ENCODE results near the gene LRRC15. TPM values are rescaled to one million over a fixed set of nuclear protein-coding genes. Genes with fewer than 3 reads are reported as not detected.
A peak's percentile ranks its signal among the peaks of the same experiment; 100 is the strongest.

LRRC15 gene
- total RNA-seq, 1 experiment from 2014 or later: 0.28 TPM

DNA sequence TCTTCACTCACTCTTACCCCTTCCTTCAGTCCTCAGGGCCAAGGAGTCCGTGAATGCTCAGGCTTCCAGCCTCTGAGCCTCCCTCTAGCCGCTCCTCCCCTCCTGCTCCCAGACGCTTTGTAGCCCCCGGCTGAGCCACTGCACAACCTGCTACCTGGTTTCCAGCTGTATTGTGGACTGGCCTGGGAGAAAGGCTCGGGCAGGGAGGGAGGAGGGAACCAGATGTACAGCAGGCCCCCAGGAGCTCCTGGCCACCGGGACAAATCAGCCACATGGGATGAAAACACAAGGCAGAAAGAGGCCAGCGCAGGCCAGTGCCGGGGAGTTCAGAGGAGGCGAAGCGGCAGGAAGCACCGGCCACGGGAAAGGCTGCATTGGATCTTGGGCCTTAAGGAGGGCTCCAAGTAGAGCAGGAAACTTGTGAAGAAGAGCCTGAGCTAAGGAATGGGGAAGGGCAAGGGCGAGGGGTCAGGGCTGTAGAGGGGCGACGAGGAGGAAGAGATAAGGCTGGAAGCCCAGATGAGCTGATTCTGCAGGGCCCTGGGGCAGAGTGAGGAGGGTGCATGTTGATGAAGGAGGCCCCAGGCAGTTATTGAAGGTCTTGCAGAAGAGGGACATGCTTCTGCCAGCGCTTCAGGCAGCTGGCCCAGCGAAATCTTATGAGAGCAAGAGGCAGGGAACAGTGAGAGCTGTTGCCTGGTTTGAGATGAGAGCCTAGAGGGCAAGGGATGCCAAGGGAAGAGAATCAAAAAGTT is 32.8 kb downstream of the LRRC15 start:
- ATAC-seq (no peak), DNase-seq (ENCODE audit: low read depth, low spot score) (no peak)
- no peak for TF ChIP-seq POLR2AphosphoS5 (IDR thresholded peaks at IDR 0.05; ENCODE audit: low read depth, low read length)
- no peak for TF ChIP-seq SIN3A (IDR thresholded peaks at IDR 0.05; ENCODE audit: borderline replicate concordance, insufficient read depth, low read depth, low read length)
- H3K27me3 ChIP-seq (ENCODE audit: control insufficient read depth, insufficient read depth, low read length): no peaks in the 10 kb centered on the region
- ChIA-PET CTCF (no interaction called here), POLR2A (interaction anchor here (0.7 kb wide), 1 partner anchor 53 kb away, joined by 3 read pairs; no protein-coding TSS in a partner anchor)
- no TSS peak for BruUV-seq (replicated peaks)
- in situ Hi-C loops (cut with HindIII; ENCODE audit: low pct_unique_long_range_greater_than_20kb, low sequenced_read_pairs): no loop called here
- no peak overlapping the region for H3K27ac ChIP-seq (ENCODE audit: low read length)
- no peaks in the 10 kb centered on the region for H3K36me3 ChIP-seq (ENCODE audit: control insufficient read depth, insufficient read depth, low read length)
- intact Hi-C loops (cut with micrococcal nuclease; ENCODE audit: unreplicated experiment): no loop called here
- H3K4me1 ChIP-seq (ENCODE audit: control insufficient read depth, insufficient read depth, low read length): no peaks in the 10 kb centered on the region; the same call in 1 of the 2 replicates
- no peak overlapping the region for H3K4me3 ChIP-seq (ENCODE audit: low read depth in 2 of 2, low read length in 2 of 2)
- no peaks in the 10 kb centered on the region for H3K9me3 ChIP-seq (ENCODE audit: control insufficient read depth, insufficient read depth, low read depth, low read length)

DNA sequence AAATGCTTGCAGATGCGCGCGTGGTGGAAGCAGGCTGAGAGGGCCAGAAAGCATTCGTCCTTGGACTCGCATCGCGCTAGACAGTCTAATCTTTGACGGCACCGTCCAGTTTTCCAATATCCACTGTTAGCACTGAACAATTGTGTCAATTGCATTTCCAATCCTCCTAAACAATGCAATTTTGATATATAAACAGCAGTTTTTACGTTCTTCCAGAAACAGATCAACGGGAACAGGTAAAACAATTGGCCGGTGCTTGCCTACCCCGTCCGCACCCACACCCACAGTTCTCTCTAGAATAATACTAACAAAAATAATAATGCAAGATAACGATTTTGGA is 35.6 kb downstream of the LRRC15 start:
- in situ Hi-C loops (cut with HindIII; ENCODE audit: low pct_unique_long_range_greater_than_20kb, low sequenced_read_pairs): no loop called here
- ATAC-seq: no peak
- POLR2A ChIA-PET: interaction anchor here (0.6 kb wide), 1 partner anchor 86 kb away, joined by 3 read pairs; no protein-coding TSS in a partner anchor

More for the DNA sequence above, 35.6 kb downstream of the LRRC15 start:
- Histone ChIP-seq H3K4me3 (ENCODE audit: low read depth in 2 of 2, low read length in 2 of 2) (peak overlapping the region in 1 of 2 experiments; percentile 52; a peak in 2 of 4 replicates), H3K27ac (ENCODE audit: low read length) (no peak overlapping the region), H3K36me3 (ENCODE audit: control insufficient read depth, insufficient read depth, low read length) (no peaks in the 10 kb centered on the region), H3K9me3 (ENCODE audit: control insufficient read depth, insufficient read depth, low read depth, low read length) (no peaks in the 10 kb centered on the region), H3K4me1 (ENCODE audit: control insufficient read depth, insufficient read depth, low read length) (no peaks in the 10 kb centered on the region; the same call in 1 of the 2 replicates), H3K27me3 (ENCODE audit: control insufficient read depth, insufficient read depth, low read length) (no peaks in the 10 kb centered on the region)
- intact Hi-C loops (cut with micrococcal nuclease; ENCODE audit: unreplicated experiment): loop anchor here (1.0 kb wide), 1 partner anchor 70 kb away; no protein-coding TSS in a partner anchor
- no peak for DNase-seq (ENCODE audit: low read depth, low spot score)
- CTCF ChIA-PET: interaction anchor here (0.6 kb wide), 1 partner anchor 252 kb away, joined by 6 read pairs; no protein-coding TSS in a partner anchor
- BruUV-seq (replicated peaks): no TSS peak
- TF ChIP-seq POLR2AphosphoS5 (IDR thresholded peaks at IDR 0.05; ENCODE audit: low read depth, low read length): no peak
- TF ChIP-seq TCF7L2 (IDR thresholded peaks at IDR 0.05; ENCODE audit: low read depth, low read length): no peak
- TF ChIP-seq SIN3A (IDR thresholded peaks at IDR 0.05; ENCODE audit: borderline replicate concordance, insufficient read depth, low read depth, low read length): no peak
- TF ChIP-seq, protein P1, sequence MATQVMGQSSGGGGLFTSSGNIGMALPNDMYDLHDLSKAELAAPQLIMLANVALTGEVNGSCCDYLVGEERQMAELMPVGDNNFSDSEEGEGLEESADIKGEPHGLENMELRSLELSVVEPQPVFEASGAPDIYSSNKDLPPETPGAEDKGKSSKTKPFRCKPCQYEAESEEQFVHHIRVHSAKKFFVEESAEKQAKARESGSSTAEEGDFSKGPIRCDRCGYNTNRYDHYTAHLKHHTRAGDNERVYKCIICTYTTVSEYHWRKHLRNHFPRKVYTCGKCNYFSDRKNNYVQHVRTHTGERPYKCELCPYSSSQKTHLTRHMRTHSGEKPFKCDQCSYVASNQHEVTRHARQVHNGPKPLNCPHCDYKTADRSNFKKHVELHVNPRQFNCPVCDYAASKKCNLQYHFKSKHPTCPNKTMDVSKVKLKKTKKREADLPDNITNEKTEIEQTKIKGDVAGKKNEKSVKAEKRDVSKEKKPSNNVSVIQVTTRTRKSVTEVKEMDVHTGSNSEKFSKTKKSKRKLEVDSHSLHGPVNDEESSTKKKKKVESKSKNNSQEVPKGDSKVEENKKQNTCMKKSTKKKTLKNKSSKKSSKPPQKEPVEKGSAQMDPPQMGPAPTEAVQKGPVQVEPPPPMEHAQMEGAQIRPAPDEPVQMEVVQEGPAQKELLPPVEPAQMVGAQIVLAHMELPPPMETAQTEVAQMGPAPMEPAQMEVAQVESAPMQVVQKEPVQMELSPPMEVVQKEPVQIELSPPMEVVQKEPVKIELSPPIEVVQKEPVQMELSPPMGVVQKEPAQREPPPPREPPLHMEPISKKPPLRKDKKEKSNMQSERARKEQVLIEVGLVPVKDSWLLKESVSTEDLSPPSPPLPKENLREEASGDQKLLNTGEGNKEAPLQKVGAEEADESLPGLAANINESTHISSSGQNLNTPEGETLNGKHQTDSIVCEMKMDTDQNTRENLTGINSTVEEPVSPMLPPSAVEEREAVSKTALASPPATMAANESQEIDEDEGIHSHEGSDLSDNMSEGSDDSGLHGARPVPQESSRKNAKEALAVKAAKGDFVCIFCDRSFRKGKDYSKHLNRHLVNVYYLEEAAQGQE (IDR thresholded peaks at IDR 0.05; ENCODE audit: insufficient read depth in 1 of 2, low read depth in 2 of 2, low read length in 1 of 2): no peak
- TF ChIP-seq, protein P2, sequence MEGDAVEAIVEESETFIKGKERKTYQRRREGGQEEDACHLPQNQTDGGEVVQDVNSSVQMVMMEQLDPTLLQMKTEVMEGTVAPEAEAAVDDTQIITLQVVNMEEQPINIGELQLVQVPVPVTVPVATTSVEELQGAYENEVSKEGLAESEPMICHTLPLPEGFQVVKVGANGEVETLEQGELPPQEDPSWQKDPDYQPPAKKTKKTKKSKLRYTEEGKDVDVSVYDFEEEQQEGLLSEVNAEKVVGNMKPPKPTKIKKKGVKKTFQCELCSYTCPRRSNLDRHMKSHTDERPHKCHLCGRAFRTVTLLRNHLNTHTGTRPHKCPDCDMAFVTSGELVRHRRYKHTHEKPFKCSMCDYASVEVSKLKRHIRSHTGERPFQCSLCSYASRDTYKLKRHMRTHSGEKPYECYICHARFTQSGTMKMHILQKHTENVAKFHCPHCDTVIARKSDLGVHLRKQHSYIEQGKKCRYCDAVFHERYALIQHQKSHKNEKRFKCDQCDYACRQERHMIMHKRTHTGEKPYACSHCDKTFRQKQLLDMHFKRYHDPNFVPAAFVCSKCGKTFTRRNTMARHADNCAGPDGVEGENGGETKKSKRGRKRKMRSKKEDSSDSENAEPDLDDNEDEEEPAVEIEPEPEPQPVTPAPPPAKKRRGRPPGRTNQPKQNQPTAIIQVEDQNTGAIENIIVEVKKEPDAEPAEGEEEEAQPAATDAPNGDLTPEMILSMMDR (IDR thresholded peaks at IDR 0.05): no peak; the same call in 1 of the 2 replicates
